ENCODE results near the gene CRB1. TPM values are rescaled to one million over a fixed set of nuclear protein-coding genes. Genes with fewer than 3 reads are reported as not detected.

Gene CRB1
- total RNA-seq, 1 experiment from 2014 or later = not detected

DNA sequence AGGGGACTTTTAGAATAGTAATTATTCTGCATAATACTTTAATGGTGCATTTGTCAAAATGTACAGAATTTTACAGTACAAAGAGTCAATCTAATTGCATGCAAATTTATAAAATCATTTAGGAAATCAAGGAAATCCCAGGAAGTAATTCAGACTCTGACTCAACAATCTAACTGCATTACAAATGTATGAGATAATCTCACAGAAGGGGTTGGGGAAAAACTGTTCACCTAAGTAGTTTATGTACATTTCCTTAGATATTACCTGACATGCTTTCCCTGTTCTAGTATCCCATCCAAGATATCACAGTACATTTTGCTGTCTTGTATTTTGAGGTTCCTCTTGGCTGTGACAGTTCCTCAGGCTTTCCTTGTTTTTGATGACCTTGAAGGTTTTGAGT, 4.7 kb downstream of the CRB1 start:
- peaks cover 7 to 13% of the 10 kb centered on the region in 2 experiments for H3K4me1 Mint-ChIP-seq
- Histone ChIP-seq H2BK12ac (ENCODE audit: insufficient read length, low read depth, low read length) (no peak overlapping the region), H2BK20ac (ENCODE audit: low read depth, low read length, poor library complexity, severe bottlenecking) (no peak overlapping the region), H4K5ac (ENCODE audit: insufficient read length, low read depth, low read length) (no peak overlapping the region), H3K4me1 (ENCODE audit: insufficient read depth, low read length) (no peaks in the 10 kb centered on the region), H3K56ac (ENCODE audit: insufficient read length, low read depth, low read length) (no peak overlapping the region), H2BK15ac (ENCODE audit: low read depth, low read length) (no peak overlapping the region), H3K14ac (ENCODE audit: insufficient read depth, low read length) (no peak overlapping the region), H4K20me1 (ENCODE audit: control insufficient read depth, insufficient read depth, insufficient read length) (no peaks in the 10 kb centered on the region), H3K27ac (ENCODE audit: insufficient read length, low read depth, low read length) (no peak overlapping the region), H3K79me1 (ENCODE audit: insufficient read depth, low read depth, low read length, poor library complexity, severe bottlenecking) (no peaks in the 10 kb centered on the region), H3K9ac (ENCODE audit: extremely low read depth, insufficient read length, low read length) (no peak overlapping the region), H3K27me3 (ENCODE audit: insufficient read depth, low read length) (no peaks in the 10 kb centered on the region), H4K8ac (replicated peaks; ENCODE audit: insufficient read length, low read depth, low read length) (no peak overlapping the region), H2BK5ac (ENCODE audit: insufficient read length, low read length) (no peak overlapping the region), H3K79me2 (ENCODE audit: insufficient read depth, low read length) (no peaks in the 10 kb centered on the region), H3K4ac (ENCODE audit: low read depth, low read length) (no peak overlapping the region), H3K23ac (ENCODE audit: insufficient read length, low read depth, low read length) (no peak overlapping the region), H3K23me2 (ENCODE audit: insufficient read length, low read depth, low read length, poor library complexity, severe bottlenecking) (no peaks in the 10 kb centered on the region), H2BK120ac (ENCODE audit: low read depth, low read length, poor library complexity, severe bottlenecking) (no peak overlapping the region), H3K4me2 (ENCODE audit: insufficient read depth, insufficient read length, low read length) (no peak overlapping the region), H2AK5ac (ENCODE audit: insufficient read length, low read length) (no peak overlapping the region), H4K91ac (ENCODE audit: insufficient read length, low read depth, low read length) (no peak overlapping the region), H3T11ph (ENCODE audit: low read length) (no peak overlapping the region), H2AFZ (ENCODE audit: low read length) (no peak overlapping the region), H3K18ac (ENCODE audit: insufficient read length, low read depth, low read length) (no peak overlapping the region), H3K9me3 (ENCODE audit: control insufficient read depth, low read depth, low read length) (no peaks in the 10 kb centered on the region)
- no peak for DNase-seq
- H3K36me3 Mint-ChIP-seq (ENCODE audit: insufficient read depth in 1 of 3, low read depth in 3 of 3) = no peaks in the 10 kb centered on the region
- TF ChIP-seq, protein P1, sequence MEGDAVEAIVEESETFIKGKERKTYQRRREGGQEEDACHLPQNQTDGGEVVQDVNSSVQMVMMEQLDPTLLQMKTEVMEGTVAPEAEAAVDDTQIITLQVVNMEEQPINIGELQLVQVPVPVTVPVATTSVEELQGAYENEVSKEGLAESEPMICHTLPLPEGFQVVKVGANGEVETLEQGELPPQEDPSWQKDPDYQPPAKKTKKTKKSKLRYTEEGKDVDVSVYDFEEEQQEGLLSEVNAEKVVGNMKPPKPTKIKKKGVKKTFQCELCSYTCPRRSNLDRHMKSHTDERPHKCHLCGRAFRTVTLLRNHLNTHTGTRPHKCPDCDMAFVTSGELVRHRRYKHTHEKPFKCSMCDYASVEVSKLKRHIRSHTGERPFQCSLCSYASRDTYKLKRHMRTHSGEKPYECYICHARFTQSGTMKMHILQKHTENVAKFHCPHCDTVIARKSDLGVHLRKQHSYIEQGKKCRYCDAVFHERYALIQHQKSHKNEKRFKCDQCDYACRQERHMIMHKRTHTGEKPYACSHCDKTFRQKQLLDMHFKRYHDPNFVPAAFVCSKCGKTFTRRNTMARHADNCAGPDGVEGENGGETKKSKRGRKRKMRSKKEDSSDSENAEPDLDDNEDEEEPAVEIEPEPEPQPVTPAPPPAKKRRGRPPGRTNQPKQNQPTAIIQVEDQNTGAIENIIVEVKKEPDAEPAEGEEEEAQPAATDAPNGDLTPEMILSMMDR (conservative IDR thresholded peaks at IDR 0.05) = no peak
- no peak overlapping the region for H3K4me3 Mint-ChIP-seq
- H3K27ac Mint-ChIP-seq = no peak overlapping the region
- H3K9me3 Mint-ChIP-seq = no peaks in the 10 kb centered on the region
- H3K27me3 Mint-ChIP-seq (ENCODE audit: low read depth) = no peaks in the 10 kb centered on the region; the same call in 1 of the 2 replicates
